A673 (cell line): ENCODE results near the gene HSD17B4.
"Not testable (repeated sequence)": the region's sequence is repeated elsewhere in the genome, so short reads cannot be mapped to it uniquely, and the experiment has no call there.

Experiments
- EZH2 ChIP-seq: fragments of 200-600 bp; sonication (generic); IDR thresholded peaks from 2 replicates; pipeline ENCODE4 v1.6.1; 2017; ENCODE audit warnings: borderline replicate concordance, low read depth, mild to moderate bottlenecking, mixed read lengths, antibody characterized with exemption, low read length; ENCODE audit not compliant: poor library complexity, severe bottlenecking
- TF ChIP-seq, protein P1 (sequence below): fragments of 300-800, 200-600 bp; sonication (generic); conservative IDR thresholded peaks from 2 replicates; pipeline ENCODE4 v1.5.1; 2017; ENCODE audit warnings: low read depth, mild to moderate bottlenecking, antibody characterized with exemption, low read length, moderate library complexity, mixed read lengths

DNA sequence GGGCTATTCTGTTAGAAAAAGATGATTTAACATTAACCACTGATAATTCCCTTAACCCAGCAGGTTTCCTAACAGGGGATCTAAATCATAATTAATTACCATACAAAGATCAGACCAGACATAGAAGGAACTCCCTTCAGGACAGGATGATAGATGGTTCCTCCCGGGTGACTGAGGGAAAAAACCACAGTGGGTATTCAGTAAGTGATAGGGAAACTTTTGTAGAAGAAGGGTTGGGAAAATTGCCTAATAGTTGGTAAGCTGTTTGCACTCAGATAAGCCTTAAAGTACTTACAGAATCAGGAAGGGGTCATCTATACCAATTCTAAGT, 13.7 kb upstream of the HSD17B4 start:
- TF ChIP-seq, protein P1, sequence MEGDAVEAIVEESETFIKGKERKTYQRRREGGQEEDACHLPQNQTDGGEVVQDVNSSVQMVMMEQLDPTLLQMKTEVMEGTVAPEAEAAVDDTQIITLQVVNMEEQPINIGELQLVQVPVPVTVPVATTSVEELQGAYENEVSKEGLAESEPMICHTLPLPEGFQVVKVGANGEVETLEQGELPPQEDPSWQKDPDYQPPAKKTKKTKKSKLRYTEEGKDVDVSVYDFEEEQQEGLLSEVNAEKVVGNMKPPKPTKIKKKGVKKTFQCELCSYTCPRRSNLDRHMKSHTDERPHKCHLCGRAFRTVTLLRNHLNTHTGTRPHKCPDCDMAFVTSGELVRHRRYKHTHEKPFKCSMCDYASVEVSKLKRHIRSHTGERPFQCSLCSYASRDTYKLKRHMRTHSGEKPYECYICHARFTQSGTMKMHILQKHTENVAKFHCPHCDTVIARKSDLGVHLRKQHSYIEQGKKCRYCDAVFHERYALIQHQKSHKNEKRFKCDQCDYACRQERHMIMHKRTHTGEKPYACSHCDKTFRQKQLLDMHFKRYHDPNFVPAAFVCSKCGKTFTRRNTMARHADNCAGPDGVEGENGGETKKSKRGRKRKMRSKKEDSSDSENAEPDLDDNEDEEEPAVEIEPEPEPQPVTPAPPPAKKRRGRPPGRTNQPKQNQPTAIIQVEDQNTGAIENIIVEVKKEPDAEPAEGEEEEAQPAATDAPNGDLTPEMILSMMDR = not testable (repeated sequence)
- TF ChIP-seq EZH2 = not testable (repeated sequence)
